H7 (cell line): ENCODE measurements around the gene GLB1L. TPM values are rescaled to one million over a fixed set of nuclear protein-coding genes. Genes with fewer than 3 reads are reported as not detected.
"Not testable (repeated sequence)": the region's sequence is repeated elsewhere in the genome, so short reads cannot be mapped to it uniquely, and the experiment has no call there.

Experiments
- DNase-seq: peaks from one replicate; pipeline ENCODE4 v3.0.0; 2012
- H3K27me3 ChIP-seq: 2 replicates; pipeline ENCODE4 v1.6.0; 2011; ENCODE audit warnings: mild to moderate bottlenecking, low read length; ENCODE audit not compliant: control insufficient read depth, insufficient read depth
- H3K36me3 ChIP-seq: replicated peaks from 2 replicates; pipeline ENCODE4 v1.5.1; 2011; ENCODE audit warnings: low read length; ENCODE audit not compliant: control insufficient read depth, insufficient read depth
- H3K4me3 ChIP-seq: 2 replicates; pipeline ENCODE4 v1.5.1; 2011; ENCODE audit warnings: low read depth, mild to moderate bottlenecking, control low read depth, low read length, moderate library complexity; ENCODE audit not compliant: insufficient read depth
- total RNA-seq: library from RNA; depleted of rRNA; stranded (reverse); fragments of >200 nt; shearing (Covaris generic); gene quantifications from 2 replicates; pipeline ENCODE4 v1.2.3, GENCODE V29; 2014; rRNA removed

GLB1L gene
- 4.9 and 6.6 TPM in 2 replicates for total RNA-seq

GRCh38 chr2:219245148-219245898, at the start of gene GLB1L, which contains the start of gene STK16:
TSS of gene GLB1L (minus strand) at chr2:219245444. CDS start at chr2:219243573, 1,871 bp downstream.
TSS of gene STK16 (plus strand) at chr2:219245479. CDS start at chr2:219246000, 521 bp downstream.
- Histone ChIP-seq H3K36me3 (peaks cover 5% of the 10 kb centered on the region), H3K27me3 (no peaks in the 10 kb centered on the region), H3K4me3 (peak within 1 kb of the TSS; percentile 84)
- DNase-seq, result peak; percentile 98

DNA sequence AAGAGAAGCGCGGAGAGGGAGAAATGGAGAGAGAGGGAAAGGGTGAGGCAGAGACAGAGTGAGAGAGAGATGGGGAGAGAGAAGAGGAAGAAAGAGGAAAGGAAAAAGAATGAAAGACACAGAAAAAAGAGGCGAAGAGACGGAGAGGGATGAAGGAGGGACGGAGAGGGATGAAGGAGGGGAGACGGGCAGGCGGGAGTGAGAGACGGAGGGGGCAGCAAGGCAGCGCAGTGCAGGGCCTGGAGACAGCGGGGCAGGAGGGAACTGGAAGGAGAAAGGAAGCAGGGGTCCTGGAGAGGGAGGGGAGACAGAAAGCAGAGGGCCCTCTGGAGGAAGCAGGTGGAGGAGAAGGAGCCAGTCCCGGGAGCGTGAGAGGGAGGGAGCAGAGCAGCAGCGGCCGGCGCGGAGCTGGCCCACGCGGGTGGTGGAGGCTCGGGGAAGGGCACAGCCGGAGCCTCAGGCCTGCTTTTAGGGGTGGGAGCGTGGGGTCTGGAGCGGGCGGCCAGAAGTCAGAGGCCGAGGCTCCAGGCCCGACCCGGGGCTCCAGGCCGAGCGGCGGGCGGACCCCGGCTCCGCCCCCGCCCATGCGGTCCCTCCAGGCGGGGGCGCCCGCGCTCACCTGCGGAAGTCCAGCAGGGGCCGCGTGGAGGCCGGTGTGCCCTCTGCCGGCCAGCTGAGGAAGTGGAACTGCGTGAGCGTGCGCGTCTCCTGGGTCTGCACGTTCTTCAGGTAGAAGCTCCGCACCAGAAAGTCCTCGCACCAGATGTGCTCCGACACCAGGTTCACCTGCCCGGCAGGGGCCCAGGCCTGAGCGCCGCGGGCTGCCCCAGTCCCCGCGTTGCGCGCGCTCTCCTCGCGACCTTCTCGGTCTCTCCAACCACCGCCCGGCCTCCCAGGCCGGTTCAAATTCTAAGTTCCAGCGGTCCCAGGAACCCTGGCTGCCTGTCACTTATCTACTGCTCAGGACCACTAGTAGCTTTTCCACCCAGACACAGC, 49.4 kb upstream of the GLB1L start:
- Histone ChIP-seq H3K27me3 (peaks cover 14% of the 10 kb centered on the region), H3K4me3 (peak overlapping the region; percentile 86), H3K36me3 (no peaks in the 10 kb centered on the region)
- DNase-seq, result peak; percentile 99

DNA sequence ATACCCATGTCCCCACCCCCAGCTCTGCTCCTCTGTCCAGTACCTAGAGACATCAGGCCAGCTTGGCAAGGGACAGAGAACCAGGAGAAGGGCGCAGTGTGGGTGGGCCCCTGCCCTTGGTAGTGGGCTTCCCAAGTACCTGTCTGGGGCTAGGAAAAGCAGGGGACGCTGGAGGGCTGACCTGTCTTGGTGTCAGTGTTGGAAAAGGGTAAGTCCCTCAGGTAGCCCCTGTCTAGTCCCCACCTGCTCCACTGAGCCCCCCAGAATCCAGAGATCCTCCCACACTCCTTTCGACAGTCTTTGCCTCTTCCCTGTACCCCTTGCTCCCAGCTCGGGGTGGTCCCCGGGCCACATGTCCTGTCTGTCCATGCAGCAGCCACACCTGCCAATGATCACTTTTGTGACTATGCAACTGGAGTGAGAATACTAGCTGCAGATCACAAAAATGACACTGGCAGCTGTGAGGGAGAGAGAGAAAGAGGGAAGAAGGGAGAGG, 48.5 kb upstream of the GLB1L start:
- Histone ChIP-seq H3K36me3 (no peaks in the 10 kb centered on the region), H3K27me3 (peaks cover 9% of the 10 kb centered on the region), H3K4me3 (peak overlapping the region; percentile 86; the same call in 1 of the 2 replicates)
- no peak for DNase-seq

DNA sequence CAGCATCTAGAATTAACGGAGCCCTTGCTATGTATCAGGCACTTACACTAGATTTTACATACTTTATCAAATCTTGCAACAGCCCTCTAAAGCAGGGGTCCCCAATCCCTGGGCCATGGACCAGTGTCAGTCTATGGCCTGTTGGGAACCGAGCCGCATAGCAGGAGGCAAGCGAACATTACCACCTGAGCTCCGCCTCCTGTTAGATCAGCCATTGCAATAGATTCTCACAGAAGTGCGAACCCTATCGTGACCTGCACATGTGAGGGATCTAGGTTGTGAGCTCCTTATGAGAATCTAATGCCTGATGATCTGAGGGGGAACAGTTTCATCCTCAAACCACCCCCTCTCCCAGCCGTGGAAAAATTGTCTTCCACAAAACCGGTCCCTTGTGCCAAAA, 47.4 kb upstream of the GLB1L start:
- H3K27me3 ChIP-seq, result peaks cover 9% of the 10 kb centered on the region
- no peak overlapping the region for H3K4me3 ChIP-seq
- DNase-seq, result no peak
- no peaks in the 10 kb centered on the region for H3K36me3 ChIP-seq

- no peak for DNase-seq
- no peaks in the 10 kb centered on the region for H3K36me3 ChIP-seq
- no peak overlapping the region for H3K4me3 ChIP-seq
- H3K27me3 ChIP-seq, result peaks cover 9% of the 10 kb centered on the region
These were observed 46.8 kb upstream of the GLB1L start for GRCh38 chr2:219291910-219292490.

- DNase-seq, result no peak
- Histone ChIP-seq H3K36me3 (no peaks in the 10 kb centered on the region), H3K4me3 (no peak overlapping the region), H3K27me3 (peaks cover 9% of the 10 kb centered on the region)
These were observed 46.1 kb upstream of the GLB1L start for GRCh38 chr2:219291394-219291793.

GRCh38 chr2:219290381-219291171, 45.3 kb upstream of the GLB1L start:
- no peak for DNase-seq
- Histone ChIP-seq H3K36me3 (no peaks in the 10 kb centered on the region), H3K27me3 (peaks cover 8% of the 10 kb centered on the region), H3K4me3 (no peak overlapping the region)

- no peaks in the 10 kb centered on the region for H3K36me3 ChIP-seq
- no peak overlapping the region for H3K4me3 ChIP-seq
- H3K27me3 ChIP-seq, result peaks cover 3% of the 10 kb centered on the region; the same call in 1 of the 2 replicates
- DNase-seq, result no peak
These were observed 44.5 kb upstream of the GLB1L start for GRCh38 chr2:219289537-219290361.

DNA sequence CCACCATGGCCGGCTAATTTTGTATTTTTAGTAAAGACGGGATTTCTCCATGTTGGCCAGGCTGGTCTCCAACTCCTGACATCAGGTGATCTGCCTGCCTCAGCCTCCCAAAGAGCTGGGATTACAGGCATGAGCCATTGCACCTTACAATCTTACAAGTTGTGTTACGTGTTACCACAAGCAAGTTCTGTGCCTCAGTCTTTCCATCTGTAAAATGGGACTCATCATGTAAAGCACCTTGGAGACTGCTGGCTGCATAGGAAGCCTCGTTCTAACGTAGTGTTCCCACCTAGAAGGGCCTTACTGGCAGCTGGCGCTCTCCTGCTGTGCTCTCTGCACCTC, 43.9 kb upstream of the GLB1L start:
- peaks cover 1% of the 10 kb centered on the region; the same call in 1 of the 2 replicates for H3K36me3 ChIP-seq
- H3K27me3 ChIP-seq, result peaks cover 3% of the 10 kb centered on the region; the same call in 1 of the 2 replicates
- no peak overlapping the region for H3K4me3 ChIP-seq
- no peak for DNase-seq

DNA sequence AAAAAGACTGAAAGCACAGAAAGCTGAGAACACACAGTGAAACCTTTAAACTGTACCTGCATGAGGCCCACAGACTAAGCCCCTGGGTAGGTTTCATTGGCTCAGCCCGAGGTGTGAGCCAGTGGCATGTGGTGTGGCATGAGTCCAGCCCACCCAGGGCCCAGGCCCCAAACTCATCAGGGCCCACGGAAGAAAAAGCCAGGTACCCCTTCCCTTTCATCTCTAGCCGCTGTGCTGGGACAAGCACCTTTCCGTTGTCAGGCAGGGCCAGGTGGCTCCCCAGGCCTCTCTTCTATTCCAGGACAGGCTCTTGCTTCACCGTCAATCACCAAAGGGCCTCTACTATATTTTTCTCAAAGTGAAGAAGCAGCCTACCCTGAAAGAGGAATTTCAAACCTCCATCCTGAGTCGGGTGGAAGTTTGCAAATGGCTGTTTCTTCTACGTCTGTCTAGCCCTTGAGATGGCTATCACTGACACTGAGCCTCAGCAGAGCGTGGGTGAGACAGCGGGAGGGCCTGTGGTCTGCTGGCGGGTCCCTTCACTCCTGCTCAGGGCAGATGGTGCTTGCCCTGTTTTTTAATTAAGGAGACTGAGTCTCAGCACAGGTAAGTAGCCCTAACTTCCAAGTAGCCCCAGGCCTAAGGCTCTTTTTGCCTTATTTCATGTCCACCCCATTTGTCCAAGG, 42.5 kb upstream of the GLB1L start:
- Histone ChIP-seq H3K27me3 (no peaks in the 10 kb centered on the region; the same call in 1 of the 2 replicates), H3K4me3 (no peak overlapping the region), H3K36me3 (peaks cover 1% of the 10 kb centered on the region; the same call in 1 of the 2 replicates)
- no peak for DNase-seq

GRCh38 chr2:219287116-219287440, 41.8 kb upstream of the GLB1L start:
- DNase-seq, H3K27me3 ChIP-seq, H3K36me3 ChIP-seq, H3K4me3 ChIP-seq: not testable (repeated sequence)

- Histone ChIP-seq H3K4me3 (no peak overlapping the region), H3K27me3 (no peaks in the 10 kb centered on the region), H3K36me3 (peaks cover 3% of the 10 kb centered on the region; the same call in 1 of the 2 replicates)
- peak; percentile 58 for DNase-seq
These were observed 41.3 kb upstream of the GLB1L start for GRCh38 chr2:219286436-219287115.
